HG02938 (cell line): Measurements from ENCODE around the gene GALNS.
"Not testable (repeated sequence)": the region's sequence is repeated elsewhere in the genome, so short reads cannot be mapped to it uniquely, and the experiment has no call there.

Experiments
- ATAC-seq: cut with Tn5 transposase; IDR thresholded peaks from one replicate; pipeline ENCODE4 v1.9.1; 2021; ENCODE audit warnings: mild to moderate bottlenecking, moderate library complexity; ENCODE audit not compliant: unreplicated experiment

Gene GALNS

DNA sequence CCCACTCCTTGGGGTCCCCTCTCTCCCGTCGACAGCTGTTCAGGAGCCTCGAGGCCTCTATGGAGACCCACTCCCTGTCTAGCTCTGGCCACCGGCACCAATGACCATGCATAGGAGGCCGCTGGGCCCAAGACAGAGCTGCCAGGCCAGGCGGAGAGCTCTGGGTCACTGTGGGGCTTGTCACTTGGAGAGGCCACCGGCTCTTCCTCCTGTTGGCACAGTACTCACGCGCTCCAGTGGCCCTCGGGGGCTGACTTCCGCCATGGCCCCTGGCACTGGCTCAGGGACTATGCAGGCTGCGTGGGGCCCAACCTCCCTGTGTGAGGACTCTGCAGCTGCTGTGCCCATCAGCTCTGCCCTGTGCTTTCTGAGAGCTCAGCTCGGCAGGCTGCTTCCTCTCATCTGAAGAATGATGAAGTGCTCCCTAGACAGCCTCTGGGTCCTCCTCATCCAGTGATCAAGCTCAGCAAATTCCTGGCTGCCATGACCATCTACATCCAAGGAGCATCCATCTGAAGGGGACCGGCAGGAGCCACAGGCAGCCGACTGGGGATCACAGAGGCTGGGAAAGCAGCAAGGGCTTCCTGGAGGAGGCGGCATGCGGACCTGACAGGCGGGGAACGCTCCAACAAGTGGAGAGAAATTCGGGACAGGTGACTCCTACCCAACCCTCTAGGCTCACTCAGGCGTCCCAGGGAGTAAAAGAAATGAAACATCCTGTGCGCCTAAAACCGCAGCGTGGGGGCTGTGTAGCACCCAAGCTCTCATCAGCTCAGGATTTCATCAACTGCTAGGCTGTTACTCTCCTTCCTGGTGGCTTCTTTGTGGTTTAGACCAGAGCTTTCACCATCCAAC, 16.8 kb downstream of the GALNS start:
- no peak for ATAC-seq

DNA sequence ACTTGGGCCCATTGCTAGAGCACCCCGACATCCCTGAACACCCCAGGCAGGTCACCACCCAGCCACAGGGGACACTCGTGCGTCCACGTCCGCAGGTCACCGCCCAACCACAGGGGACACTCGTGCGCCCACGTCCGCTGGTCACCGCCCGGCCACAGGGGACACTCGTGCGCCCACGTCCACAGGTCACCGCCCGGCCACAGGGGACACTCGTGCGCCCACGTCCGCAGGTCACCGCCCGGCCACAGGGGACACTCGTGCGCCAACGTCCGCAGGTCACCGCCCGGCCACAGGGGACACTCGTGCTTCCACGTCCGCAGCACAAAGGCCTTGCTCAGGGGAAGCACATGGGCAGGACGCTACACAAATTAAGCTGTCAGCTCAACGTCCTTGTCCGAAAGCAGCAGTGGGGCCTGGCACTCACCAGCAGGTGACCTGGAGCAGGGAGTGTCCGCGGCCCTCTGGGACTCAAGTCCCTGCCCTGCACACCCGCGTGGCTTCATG, 17.7 kb downstream of the GALNS start:
- ATAC-seq, result no peak

DNA sequence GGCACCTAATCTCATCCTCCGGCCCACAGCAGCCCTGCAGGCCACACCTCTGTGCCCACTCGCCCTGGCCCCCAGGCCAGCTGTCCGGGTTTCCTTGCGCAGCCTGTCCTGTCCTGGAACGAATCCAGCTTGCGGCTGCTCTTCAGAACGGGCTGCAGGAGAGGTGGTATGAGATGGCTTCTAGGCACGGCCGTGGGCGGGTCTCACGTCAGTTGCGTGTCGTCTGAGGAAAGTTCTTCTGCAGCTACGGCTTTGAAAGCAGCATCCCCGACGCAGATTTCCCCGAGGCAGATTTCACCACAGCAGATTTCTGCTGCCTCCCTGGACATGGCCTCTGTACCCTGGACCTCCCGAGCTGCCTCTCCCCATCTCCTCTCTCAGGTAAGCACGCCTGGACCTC, 18.2 kb downstream of the GALNS start:
- ATAC-seq, result no peak

DNA sequence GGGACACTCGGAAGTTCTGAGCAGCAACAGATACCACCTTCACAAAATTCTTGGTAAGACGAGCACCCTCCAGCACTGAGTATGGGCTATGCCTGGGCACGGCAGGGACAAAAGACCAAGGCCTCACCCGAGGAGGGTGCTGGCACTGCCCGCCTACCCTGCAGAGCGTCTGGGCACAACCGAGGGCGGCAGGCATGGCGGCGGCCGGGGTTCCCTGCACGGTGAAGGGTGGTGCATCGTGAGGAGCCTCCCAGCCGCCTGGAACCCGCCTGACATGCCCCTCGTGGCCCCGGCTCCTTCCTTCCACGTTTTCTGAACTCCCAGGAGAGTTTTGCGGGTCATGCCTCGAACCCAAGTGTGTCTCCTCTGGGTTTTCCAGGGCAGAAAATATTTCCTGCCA, 18.9 kb downstream of the GALNS start:
- ATAC-seq, result no peak

DNA sequence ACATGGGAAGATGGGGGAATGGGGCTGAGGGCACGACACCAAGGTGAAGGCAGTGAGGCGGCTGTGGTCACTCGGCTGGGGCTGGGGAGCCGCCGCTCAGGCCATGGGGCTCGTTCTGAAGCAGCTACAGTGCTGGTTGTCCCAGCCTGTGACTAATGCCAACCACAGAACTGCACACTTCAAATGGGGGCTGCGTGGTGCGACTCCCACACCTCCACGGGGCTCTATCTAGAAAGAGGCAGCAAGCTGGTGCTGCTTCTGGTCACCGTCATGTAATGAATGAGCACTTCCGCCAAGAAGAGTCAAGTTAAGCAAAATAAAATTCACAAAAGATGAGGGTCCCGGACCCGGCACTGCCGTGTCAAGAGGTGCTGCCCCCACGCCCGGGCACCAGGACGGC, 20.0 kb downstream of the GALNS start:
- no peak for ATAC-seq

DNA sequence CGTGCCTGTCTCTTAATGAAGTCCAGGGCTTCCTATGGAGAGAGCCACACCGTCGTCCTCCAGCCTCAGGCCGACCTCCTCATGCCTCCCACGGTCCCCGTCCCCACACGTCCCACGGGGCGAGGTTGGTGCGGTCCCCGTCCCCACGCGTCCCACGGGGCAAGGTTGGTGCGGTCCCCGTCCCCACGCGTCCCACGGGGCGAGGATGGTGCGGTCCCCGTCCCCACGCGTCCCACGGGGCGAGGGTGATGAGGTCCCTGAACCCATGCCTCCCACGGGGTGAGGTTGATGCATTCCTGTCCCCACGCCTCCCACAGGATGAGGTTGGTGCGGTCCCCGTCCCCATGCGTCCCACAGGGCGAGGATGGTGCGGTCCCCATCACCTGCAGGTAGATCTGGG, 20.9 kb downstream of the GALNS start:
- no peak for ATAC-seq

DNA sequence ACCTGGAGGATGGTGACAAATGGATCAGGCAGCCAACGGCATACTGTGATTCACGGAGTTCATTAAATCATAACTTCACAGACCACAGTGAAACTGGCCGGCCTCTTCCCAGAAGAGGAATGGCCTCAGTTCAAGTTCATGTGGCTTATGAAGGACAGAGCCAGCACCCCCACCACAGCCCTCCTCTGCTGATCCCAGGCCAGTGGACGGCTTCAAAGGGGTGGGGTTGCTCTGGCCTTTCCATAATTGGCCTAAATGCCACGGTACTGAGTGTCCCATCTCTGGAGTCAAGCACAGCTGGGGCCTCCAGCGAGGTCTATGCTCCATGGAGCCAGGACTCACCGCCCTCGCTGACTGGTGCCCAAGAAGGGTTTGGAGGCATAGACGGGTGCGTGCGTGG, 21.4 kb downstream of the GALNS start:
- ATAC-seq, result no peak

DNA sequence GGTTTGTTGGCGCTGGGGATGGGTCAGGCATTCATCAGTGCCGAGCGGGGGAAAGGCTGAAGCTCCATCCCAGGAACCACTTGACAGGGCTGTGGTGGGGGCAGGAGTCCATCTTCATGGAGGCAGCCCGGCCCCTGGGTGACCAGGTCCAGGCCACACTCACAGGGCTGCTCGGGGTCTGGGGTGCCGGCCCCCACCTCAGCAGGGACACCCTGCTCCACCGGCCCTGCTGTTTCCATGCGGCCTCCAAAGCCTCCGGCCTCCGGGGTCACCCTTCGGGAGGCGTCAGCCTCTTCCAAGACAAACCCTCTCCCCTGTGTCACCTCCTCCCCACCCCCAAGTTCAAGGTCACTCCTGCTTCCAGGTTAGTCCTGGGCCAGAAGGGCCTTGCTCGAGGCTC, 22.1 kb downstream of the GALNS start:
- no peak for ATAC-seq

DNA sequence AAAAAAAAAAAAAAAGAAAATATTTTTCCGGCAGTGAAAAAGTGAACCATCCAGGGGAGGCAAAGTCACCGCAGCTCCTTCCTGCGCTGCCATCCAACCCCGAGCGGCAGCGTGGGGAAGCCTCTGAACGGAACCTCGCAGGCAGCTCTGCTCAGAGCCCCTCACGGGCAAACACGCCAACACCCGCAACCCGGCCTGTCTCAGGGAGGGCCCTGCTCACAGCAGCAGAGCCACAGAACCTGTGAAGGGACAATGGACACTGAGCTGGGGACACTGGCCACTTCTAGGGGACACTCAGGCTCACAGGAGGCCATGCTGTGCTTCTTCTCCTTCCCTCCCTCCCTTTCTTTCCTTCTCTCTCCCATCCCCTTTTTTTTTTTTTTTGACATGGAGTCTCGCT, 23.7 kb downstream of the GALNS start:
- ATAC-seq, result no peak

DNA sequence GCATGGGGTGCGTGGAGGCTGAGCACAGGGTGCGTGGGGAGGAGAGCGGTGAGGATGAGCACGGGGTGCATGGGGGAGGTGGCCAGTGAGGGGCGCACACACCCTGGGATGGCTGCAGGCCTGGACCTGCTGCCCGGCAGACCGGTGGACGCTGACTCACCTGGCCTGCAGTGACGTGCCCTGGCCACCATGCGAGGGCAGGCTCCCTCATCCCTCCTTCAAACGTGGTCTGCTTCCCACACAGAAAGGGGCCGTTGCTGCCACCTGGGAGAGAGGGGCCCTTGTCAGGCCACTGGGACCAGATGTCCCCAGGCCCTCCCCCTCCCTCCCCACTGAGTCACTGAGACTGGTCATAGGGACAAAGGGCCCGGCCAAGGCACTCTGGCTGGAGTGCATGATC, 24.9 kb downstream of the GALNS start:
- no peak for ATAC-seq

DNA sequence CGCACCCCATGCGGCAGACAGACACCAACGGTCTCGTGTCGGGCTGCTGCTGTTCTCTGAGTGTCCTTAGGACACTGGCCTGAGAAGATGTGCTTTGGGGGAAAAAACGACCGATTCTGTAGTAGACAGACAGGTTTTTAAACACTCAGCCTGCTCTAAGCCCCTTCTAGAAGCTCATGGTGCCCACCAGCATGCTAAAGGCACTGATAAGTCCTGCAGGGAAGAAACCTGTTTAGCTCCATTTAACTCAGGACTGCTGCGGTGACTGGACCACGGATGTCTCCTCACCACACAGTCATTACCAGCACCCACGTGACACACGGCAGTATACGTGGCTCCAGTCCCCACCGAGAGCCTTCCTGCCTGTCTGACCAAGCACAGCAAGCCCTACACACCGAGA, 26.0 kb downstream of the GALNS start:
- ATAC-seq, result no peak

DNA sequence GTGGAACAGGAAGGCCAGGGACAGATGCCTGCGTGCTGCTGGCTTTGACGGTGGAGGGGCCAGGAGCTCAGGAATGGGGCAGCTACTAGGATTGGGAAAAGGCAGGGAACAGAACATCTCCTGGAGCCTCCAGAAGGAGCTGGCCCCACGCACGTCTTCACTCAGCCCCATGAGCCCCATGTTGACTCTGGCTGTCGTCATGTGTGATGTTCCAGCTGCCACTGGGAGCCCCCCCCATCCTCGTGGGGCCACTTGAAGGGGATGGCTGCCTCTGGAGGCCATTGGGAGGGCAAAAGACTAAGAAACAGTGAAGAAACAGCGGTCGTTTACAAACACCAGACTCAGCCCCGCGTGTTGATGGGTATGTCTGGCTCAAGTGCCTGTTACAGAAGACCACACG, 26.5 kb downstream of the GALNS start:
- no peak for ATAC-seq

DNA sequence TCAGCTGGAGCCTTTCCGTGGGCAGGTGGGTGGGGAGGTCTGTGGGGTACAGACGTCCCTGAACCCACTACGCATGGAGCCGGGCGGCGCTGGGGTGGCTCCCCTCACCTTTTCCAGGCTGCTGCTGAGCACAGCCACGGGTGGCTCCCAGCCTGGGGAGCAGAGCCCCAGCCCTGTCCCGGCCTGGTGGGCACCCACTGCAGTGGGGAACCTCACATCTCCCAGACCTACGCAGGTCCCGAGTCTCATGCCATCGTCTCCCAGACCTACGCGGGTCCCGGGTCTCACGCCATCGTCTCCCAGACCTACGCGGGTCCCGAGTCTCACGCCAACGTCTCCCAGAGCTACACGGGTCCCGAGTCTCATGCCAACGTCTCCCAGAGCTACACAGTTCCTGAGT, 28.0 kb downstream of the GALNS start:
- no peak for ATAC-seq

DNA sequence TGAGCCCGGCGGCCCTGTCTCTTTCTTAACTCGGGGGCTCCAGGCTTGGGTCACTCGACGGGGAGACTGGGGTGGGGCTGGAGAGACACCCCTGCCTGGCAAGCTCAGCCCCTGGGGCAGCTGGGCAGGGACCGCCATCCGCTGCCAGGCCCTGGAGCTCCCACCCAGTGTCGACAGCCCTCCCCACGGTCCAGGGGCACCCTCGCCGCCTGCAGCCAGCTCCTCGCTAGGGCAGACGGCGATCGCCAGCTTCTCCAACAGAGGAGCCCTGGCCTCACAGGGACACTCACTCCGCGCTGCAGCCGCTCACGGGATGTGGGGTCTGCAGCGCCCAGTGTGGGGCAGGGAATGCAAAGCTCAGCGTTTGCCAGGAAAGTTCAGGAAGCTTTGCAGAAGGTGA, 29.0 kb downstream of the GALNS start:
- ATAC-seq, result no peak

DNA sequence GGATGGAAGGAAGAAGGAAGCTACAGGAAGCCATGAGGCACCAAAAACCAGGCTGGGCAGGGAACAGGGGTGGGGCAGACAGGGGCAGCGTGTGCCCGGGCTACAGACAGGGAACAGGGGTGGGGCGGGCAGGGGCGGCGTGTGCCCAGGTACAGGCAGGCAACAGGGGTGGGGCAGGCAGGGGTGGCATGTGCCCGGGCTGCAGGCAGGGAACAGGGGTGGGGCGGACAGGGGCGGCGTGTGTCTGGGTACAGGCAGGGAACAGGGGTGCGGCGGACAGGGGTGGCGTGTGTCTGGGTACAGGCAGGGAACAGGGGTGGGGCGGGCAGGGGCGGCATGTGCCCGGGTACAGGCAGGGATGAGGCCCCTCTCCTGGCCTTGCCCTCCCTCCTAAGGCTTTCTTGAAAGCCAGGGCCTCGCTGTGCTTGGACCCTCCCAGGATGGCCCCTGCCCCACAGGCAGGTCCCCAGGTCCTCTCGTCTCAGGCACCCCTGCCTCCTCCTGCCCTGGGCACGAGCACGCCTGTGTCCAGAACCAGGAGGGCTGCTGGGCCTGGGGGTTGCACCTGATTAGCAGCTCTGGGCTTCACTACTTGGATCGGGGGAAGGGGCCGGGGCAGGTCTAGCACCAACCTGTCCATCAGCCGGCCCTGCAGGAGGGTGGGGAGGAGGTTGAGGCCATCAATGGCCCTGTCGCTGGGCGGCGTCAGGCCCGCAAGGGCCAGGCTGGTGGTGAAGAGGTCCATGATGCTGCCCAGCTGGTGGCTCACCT, 30.5 kb downstream of the GALNS start:
- ATAC-seq, result no peak

DNA sequence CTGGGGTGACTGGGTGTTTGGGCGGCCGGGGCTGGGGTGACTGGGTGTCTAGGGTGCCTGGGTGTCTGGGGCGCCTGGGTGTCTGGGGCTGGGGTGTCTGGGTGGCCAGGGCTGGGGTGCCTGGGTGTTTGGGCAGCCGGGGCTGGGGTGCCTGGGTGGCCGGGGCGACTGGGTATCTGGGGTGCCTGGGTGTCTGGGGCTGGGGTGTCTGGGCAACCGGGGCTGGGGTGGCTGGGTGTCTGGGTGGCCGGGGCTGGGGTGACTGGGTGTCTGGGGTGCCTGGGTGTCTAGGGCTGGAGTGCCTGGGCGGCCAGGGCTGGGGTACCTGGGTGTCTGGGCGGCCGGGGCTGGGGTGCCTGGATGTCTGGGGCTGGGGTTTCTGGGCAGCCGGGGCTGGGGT, 31.6 kb downstream of the GALNS start:
- ATAC-seq, result no peak

DNA sequence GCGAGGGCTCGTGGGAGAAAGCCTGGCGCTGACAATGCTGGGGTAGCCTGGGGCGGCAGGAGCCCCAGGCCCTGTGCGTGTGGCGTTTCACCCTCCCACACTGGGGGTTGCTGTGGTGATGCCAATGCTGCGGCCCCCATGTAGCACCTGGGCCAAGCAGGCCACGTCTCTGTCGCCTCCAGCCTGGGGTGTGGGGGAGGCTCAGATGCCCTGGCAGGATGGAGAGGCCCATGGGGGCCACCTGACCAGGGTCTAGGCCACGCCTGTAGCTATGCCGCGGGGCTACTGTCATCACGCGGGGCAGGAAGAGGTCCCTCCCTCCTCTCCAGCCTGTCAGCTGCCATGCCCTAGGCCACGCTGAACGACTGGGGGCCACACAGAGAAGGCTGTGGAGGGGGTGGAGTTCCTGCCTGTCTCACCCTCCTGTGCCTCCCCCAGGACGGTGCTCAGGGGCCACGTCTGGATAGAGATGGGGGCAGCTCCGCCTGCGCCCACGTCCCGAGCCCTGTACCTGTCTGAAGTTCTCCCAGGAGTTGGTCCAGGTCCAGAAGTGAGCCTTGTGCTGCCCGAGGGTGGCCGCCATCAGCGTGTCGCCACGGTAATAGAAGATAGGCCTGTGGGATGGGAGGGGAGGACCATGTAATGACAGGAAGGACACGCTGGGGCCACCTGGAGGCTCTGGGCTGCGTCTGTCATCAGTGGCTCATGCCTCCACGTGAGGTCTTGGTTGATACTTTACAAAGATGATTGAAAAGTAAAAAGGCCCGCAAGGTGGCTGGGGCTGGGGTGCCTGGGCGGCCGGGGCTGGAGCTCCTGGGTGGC, 32.3 kb downstream of the GALNS start:
- ATAC-seq, result no peak

DNA sequence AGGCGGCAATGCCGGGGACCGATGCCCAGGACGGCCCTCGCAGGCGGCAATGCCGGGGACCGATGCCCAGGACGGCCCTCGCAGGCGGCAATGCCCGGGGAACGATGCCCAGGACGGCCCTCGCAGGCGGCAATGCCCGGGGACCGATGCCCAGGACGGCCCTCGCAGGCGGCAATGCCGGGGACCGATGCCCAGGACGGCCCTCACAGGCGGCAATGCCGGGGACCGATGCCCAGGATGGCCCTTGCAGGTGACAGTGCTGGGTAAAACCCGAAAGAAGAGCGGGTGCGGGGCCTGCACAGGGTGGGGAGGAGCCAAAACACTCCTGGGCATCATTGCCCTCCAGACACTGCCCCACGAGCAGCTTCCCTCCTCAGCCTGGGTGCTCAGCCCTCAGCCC, 33.1 kb downstream of the GALNS start:
- not testable (repeated sequence) for ATAC-seq

DNA sequence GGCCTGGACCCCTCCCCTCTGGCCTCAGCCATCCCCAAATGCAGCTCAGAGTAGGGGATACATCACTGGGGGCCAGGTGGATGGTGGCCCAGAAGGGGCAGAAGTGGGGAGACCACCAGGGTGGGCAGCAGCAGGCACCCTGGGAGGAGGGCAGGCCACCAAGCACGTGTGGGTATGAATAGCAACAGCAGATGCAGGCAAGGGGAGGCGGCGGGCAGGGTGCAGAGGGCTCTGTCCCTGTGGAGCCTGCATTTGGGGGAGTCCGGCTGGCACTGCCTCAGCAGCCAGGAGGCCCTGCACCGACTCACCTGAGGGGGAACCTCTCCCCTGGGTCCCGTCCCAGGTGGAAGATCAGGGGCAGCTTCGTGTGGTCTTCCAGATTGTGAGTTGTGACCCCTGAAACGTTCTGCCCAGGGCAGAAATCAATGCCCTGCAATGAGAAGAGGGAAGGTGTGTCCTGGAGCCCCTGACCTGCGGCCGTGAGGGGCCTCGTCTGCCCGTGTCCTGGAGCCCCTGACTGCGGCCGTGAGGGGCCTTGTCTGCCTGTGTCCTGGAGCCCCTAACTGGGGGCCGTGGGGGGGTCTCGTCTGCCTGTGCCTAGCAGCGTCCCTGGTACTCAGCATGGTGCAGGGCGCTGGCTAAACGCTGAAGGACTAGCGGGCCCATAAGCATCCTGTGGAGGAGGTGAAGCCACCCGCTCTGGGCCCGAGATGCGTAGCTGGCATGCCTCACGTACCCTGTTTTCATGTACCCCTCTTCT, 34.3 kb downstream of the GALNS start:
- no peak for ATAC-seq

DNA sequence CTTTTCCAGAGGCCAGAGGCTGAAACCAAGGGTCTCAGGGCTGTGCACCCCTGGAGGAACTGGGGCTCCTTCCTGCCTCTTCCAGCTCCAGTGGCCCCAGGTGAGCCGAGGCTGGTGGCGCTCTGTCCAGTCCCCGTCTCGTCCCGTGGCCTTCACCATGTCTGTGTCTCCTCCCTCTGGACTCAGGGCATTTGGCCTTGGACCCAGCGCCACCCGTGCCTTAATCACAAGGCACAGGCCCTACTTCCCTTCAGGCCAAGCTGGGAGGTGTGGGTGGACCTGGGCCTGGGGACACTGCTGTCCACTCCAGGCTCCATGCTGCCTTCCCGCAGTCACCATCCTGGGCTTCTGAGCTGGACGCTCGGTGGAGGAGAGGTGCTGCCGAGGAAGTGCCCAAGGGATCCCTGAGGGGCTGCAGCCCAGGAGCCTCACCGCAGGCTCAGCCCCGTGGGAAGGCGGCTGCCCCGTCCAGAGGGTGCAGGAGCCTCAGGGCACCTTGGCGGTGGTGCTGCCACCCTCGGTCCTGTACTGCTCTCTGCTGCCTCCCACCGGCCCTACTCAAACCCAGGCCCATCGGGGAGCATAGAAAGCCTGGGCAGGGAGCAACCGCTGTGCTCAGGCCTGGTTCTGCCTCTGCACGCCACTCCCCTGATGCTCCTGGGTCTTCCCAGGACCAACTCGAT, 35.4 kb downstream of the GALNS start:
- ATAC-seq, result no peak
